ENCODE measurements around the gene RSRC2.

DNA sequence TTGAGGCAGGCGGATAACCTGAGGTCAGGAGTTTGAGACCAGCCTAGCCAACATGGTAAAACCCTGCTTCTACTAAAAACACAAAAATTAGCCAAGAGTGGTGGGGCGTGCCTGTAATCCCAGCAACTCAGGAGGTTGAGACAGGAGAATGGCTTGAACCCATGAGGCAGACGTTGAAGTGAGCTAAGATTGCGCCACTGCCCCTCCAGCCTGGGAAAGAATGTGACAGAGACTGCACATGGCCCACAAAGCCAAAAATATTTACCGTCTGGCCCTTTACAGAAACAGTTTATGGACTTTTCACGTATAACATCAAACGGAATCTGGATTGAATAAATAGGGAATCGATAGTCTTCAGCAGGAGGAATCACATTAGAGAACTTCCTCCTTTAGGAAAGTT is 3.5 kb downstream of the RSRC2 start:
- TF ChIP-seq, protein P1, sequence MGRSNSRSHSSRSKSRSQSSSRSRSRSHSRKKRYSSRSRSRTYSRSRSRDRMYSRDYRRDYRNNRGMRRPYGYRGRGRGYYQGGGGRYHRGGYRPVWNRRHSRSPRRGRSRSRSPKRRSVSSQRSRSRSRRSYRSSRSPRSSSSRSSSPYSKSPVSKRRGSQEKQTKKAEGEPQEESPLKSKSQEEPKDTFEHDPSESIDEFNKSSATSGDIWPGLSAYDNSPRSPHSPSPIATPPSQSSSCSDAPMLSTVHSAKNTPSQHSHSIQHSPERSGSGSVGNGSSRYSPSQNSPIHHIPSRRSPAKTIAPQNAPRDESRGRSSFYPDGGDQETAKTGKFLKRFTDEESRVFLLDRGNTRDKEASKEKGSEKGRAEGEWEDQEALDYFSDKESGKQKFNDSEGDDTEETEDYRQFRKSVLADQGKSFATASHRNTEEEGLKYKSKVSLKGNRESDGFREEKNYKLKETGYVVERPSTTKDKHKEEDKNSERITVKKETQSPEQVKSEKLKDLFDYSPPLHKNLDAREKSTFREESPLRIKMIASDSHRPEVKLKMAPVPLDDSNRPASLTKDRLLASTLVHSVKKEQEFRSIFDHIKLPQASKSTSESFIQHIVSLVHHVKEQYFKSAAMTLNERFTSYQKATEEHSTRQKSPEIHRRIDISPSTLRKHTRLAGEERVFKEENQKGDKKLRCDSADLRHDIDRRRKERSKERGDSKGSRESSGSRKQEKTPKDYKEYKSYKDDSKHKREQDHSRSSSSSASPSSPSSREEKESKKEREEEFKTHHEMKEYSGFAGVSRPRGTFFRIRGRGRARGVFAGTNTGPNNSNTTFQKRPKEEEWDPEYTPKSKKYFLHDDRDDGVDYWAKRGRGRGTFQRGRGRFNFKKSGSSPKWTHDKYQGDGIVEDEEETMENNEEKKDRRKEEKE (IDR thresholded peaks at IDR 0.05; ENCODE audit: borderline replicate concordance in 1 of 2, control insufficient read depth in 1 of 2, low read depth in 2 of 2, low read length in 1 of 2) = no peak
- no peak for TF ChIP-seq YY1 (IDR thresholded peaks at IDR 0.05; ENCODE audit: borderline replicate concordance in 1 of 3, control insufficient read depth in 1 of 3, extremely low read depth in 1 of 3, insufficient read depth in 3 of 3, insufficient read length in 1 of 3, insufficient replicate concordance in 2 of 3, low read depth in 1 of 3, low read length in 2 of 3)
- TF ChIP-seq, protein P2, sequence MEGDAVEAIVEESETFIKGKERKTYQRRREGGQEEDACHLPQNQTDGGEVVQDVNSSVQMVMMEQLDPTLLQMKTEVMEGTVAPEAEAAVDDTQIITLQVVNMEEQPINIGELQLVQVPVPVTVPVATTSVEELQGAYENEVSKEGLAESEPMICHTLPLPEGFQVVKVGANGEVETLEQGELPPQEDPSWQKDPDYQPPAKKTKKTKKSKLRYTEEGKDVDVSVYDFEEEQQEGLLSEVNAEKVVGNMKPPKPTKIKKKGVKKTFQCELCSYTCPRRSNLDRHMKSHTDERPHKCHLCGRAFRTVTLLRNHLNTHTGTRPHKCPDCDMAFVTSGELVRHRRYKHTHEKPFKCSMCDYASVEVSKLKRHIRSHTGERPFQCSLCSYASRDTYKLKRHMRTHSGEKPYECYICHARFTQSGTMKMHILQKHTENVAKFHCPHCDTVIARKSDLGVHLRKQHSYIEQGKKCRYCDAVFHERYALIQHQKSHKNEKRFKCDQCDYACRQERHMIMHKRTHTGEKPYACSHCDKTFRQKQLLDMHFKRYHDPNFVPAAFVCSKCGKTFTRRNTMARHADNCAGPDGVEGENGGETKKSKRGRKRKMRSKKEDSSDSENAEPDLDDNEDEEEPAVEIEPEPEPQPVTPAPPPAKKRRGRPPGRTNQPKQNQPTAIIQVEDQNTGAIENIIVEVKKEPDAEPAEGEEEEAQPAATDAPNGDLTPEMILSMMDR (IDR thresholded peaks at IDR 0.05 in 2 of 3, conservative IDR thresholded peaks at IDR 0.05 in 1 of 3; ENCODE audit: insufficient read depth in 2 of 3, low read depth in 1 of 3, low read length in 3 of 3) = no peak
- TF ChIP-seq MED1 (CRISPR knock-in tag; IDR thresholded peaks at IDR 0.05; ENCODE audit: borderline replicate concordance) = no peak
- no peak for TF ChIP-seq NUFIP1 (IDR thresholded peaks at IDR 0.05; ENCODE audit: partially characterized antibody)
- TF ChIP-seq THRA (IDR thresholded peaks at IDR 0.05) = no peak
- no peak; the same call in 1 of the 2 replicates for TF ChIP-seq RBFOX2 (IDR thresholded peaks at IDR 0.05; ENCODE audit: low read depth, low read length)
- no peak for TF ChIP-seq NCOR1 (IDR thresholded peaks at IDR 0.05)
- no peak for TF ChIP-seq ATF7 (IDR thresholded peaks at IDR 0.05)
- TF ChIP-seq TAF1 (IDR thresholded peaks at IDR 0.05; ENCODE audit: control insufficient read depth, extremely low read depth, insufficient read depth, low read length, severe bottlenecking) = no peak
- no peak for TF ChIP-seq EHMT2 (IDR thresholded peaks at IDR 0.05)
- TF ChIP-seq ARNT (IDR thresholded peaks at IDR 0.05) = no peak

Data from K562 (cell line).